ENCODE measurements around the gene PRG3.

GRCh38 chr11:57399221-57399620 is 18.3 kb upstream of the PRG3 start:
- no peak for TF ChIP-seq POLR2A (IDR thresholded peaks at IDR 0.05)
- no peak for TF ChIP-seq CTCF (IDR thresholded peaks at IDR 0.05)
- TF ChIP-seq EP300 (IDR thresholded peaks at IDR 0.05), result no peak
